H54 (cell line): ENCODE data around the gene LRRC47.
"Not testable (repeated sequence)": the region's sequence is repeated elsewhere in the genome, so short reads cannot be mapped to it uniquely, and the experiment has no call there.

Experiments
- DNase-seq: peaks from one replicate; pipeline ENCODE4 v3.0.0; 2011; ENCODE audit warnings: low spot score, mixed read lengths; ENCODE audit not compliant: insufficient read length
- FAIRE-seq: peaks from 3 replicates; lab custom pipeline; 2011; peaks lifted over from hg19 to GRCh38; lab: Jason Lieb, UNC
- POLR2A ChIP-seq: IDR thresholded peaks from 2 replicates; pipeline ENCODE4 v1.6.1; 2011; ENCODE audit warnings: low read depth, mild to moderate bottlenecking, low read length

Gene LRRC47

GRCh38 chr1:3763351-3764125 lies 32.8 kb downstream of the LRRC47 start:
- FAIRE-seq (no peak), DNase-seq (no peak)
- no peak for TF ChIP-seq POLR2A

GRCh38 chr1:3762873-3763228 lies 33.4 kb downstream of the LRRC47 start:
- DNase-seq (no peak), FAIRE-seq (no peak)

DNA sequence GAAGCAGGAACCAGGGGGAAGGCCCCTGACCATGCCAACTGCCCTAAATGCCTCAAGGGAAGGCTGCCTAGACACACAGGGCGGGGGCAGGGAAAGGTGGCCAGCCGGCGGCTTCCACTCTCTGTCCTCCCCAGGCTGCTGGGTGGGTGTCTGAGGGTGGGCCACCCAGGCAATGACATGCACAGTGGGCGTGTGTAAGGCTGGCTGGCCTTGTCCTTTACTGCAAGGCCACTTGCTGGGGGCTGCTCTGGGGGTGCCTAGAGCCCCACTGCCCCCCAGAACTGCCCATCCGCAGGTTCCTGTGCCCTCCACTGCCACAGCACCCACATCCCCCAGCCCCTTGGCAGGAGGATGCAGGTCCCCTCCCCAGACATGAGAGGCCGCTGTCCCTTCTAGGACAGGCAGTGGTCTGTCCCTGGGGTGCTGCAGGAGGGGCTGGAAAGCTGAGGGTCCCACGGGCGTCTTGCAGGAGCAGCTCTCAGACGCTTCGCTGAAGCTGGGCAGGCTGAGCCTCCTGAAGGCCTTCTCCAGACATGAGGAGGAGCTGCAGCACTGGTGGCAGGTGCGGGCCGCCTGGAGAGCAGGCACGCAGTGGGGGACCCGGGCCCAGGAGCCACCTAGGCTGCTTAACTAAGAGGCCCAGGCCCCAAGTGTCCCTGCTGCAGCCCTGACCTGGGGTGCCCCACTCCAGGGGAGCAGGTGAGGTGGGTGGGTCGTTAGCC lies 34.0 kb downstream of the LRRC47 start:
- FAIRE-seq (no peak), DNase-seq (no peak)
- TF ChIP-seq POLR2A: no peak

More at GRCh38 chr1:3762873-3763228, 33.4 kb downstream of the LRRC47 start:
- no peak for TF ChIP-seq POLR2A

GRCh38 chr1:3761296-3762010 lies 34.8 kb downstream of the LRRC47 start:
- no peak for DNase-seq
- no peak for TF ChIP-seq POLR2A
- no peak for FAIRE-seq

- no peak for TF ChIP-seq POLR2A
- no peak for DNase-seq
- FAIRE-seq: no peak
These were observed 36.5 kb downstream of the LRRC47 start for GRCh38 chr1:3759796-3760195.

- FAIRE-seq (no peak), DNase-seq (no peak)
- no peak for TF ChIP-seq POLR2A
These were observed 37.1 kb downstream of the LRRC47 start for GRCh38 chr1:3759164-3759563.

DNA sequence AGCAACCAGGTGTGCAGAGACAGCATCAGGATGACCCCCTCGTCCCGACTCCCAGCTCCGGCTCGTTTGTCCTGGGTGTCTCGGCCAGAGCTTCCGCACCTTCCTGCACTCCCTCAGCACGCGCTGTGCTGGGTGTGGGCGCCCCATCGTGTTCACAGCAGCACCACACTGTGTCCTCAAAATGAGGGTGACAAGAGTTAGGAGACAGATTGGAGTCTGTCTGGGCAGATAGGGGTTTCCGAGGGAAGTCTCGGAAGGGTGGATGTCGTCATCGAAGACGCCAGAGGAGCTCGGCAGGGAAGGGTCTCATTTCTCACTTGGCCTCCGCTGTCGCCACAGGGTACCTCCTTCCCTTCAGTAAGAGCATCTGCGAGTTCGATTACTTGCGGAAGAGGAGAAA lies 39.9 kb downstream of the LRRC47 start:
- no peak for FAIRE-seq
- no peak for TF ChIP-seq POLR2A

GRCh38 chr1:3753656-3754454 lies 42.4 kb downstream of the LRRC47 start:
- TF ChIP-seq POLR2A: no peak
- no peak for FAIRE-seq
- DNase-seq: no peak

More for the DNA sequence above, 39.9 kb downstream of the LRRC47 start:
- no peak for DNase-seq

DNA sequence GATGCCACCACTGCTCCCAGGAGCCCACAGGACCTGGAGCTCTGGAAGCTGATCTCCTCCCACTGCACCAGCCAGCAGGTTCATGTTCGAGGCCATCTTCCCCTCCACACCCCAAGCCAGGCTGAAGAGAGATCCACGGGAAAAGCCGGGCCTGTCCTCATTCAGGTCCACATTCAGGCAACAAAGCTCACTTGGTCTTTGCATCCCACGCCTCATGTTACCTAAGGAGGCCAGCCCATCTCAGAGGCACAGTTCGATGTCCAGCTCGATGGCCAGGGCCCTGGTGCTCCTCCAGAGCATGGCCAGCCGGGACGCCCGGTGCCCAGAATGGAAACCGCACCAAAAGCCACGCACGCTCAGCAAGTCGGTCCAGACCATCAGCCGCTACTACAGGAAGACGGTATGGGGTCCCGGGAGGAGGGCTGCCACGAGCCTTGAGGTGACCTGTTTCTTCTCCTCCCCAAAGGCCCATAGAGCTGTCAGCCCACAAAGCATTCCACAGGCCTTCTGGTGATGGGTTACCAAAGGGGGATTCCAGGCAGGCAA lies 43.8 kb downstream of the LRRC47 start, which contains the start of gene CCDC27:
Gene CCDC27, plus strand, starts transcription at position 51 of the 546 bp plus-strand sequence. Its CDS starts 32 bp downstream, at position 83.
- no peak for FAIRE-seq
- no peak for TF ChIP-seq POLR2A
- no peak for DNase-seq

- no peak for TF ChIP-seq POLR2A
- FAIRE-seq (no peak), DNase-seq (no peak)
These were observed 45.6 kb downstream of the LRRC47 start for GRCh38 chr1:3750741-3751140.

GRCh38 chr1:3749512-3749911 lies 46.8 kb downstream of the LRRC47 start:
- FAIRE-seq: no peak
- TF ChIP-seq POLR2A: no peak
- DNase-seq: no peak

DNA sequence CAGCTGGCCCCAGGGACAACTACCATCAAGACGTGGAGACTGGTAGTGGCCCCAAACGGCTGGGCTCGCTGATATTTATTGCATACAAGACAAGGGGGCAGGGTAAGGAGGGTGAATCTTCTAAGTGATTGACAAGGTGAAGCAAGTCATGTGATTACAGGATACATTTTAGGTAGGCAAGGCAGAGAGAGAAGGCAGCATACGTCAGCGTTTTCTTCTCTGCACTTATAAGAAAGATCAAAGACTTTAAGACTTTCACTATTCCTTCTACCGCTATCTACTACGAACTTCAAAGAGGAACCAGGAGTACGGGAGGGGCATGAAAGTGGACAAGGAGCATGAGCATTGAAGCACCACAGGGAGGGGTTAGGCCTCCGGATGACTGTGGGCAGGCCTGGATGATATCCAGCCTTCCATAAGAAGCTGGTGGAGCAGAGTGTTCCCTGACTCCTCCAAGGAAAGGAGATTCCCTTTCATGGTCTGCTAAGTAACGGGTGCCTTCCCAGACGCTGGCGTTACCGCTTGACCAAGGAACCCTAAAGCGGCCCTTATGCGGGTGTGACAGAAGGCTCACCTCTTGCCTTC lies 47.9 kb downstream of the LRRC47 start:
- FAIRE-seq, DNase-seq: not testable (repeated sequence)

DNA sequence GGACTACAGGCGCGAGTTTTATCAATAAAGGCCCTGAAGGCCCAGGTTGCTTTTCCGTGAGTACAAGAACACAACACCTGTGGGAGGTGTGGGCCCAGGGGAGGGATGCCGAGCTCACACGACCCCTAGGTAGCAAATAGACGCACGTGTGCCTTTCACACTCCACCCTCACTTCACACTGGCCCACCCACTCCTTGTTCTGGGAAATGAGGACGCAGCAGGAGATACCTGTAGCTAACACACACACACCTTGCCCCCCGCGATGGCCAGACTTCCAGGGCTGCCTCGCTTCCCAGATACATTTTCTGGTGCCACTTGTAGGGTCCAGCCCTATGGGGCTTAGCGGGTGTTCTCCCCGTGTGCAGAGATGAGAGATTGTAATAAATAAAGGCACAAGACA lies 48.4 kb downstream of the LRRC47 start:
- DNase-seq: no peak
- no peak for TF ChIP-seq POLR2A
- no peak for FAIRE-seq

DNA sequence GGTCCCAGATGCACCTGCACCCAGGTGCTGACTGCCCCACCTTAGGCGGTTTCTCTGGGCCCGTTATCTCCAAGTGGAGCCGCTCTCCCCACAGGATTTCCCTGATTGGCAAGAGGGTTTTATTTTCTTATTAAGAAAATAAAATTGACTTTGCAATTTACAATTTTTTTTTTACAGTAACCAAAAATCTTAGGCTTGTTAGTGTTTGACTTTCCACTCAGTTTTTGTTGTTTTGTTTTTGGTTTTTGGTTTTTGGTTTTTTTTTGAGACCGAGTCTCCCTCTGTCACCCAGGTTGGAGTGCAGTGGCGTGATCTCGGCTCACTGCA lies 48.8 kb downstream of the LRRC47 start:
- FAIRE-seq: no peak
- TF ChIP-seq POLR2A: no peak
- DNase-seq: no peak
